Fibroblast of mammary gland (primary cell): ENCODE data around the gene TMEM272.

ENCODE experiments used
- DNase-seq: peaks from one replicate; pipeline ENCODE4 v3.0.0-alpha.2; 2010; ENCODE audit warnings: low read depth
- H3K4me3 ChIP-seq: 2 replicates; pipeline ENCODE4 v1.5.1; 2011; ENCODE audit warnings: low read depth, mild to moderate bottlenecking, low read length, moderate library complexity; ENCODE audit not compliant: control insufficient read depth
- CTCF ChIP-seq: conservative IDR thresholded peaks from 2 replicates; pipeline ENCODE4 v1.5.1; 2011; ENCODE audit warnings: low read depth, low read length, inconsistent platforms; ENCODE audit not compliant: control insufficient read depth, insufficient read depth

Gene TMEM272

GRCh38 chr13:51785712-51786424 is 59.1 kb downstream of the TMEM272 start:
- no peak overlapping the region for H3K4me3 ChIP-seq
- no peak for TF ChIP-seq CTCF
- peak; percentile 75 for DNase-seq

GRCh38 chr13:51784097-51784496 is 60.9 kb downstream of the TMEM272 start:
- no peak for TF ChIP-seq CTCF
- no peak overlapping the region for H3K4me3 ChIP-seq
- no peak for DNase-seq

DNA sequence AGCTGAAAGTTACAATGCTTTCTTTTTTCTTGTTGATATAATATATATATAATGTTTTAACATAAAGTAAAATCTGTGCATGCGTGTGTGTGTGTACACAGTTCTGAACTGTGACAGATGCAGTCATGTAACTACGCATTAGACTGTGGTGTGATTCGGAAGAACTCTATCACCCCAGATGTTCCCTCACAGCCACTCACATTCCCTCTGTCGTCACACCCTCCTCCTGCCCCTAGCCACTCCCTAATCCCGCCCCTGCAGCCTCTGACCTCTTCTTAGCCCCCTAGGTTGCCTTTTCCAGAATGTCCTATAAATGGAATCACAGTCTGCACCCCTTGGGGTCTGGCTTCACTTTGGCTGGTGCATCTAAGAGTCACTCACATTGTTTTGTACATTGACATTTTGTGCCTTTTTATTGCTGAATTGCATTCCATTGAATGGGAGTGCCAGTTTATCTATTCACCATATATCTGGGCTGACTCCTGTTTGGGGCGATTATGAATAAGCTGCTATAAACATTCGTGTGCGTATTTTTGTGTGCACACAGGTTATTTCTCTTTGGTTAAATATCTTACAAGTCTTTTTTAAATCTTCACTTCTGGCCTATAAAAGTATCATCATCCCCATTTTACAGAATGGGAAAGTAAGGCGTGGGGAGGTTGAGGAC is 61.4 kb downstream of the TMEM272 start:
- TF ChIP-seq CTCF, result no peak
- no peak for DNase-seq
- H3K4me3 ChIP-seq, result no peak overlapping the region

GRCh38 chr13:51782026-51782710 is 62.8 kb downstream of the TMEM272 start:
- DNase-seq, result no peak
- H3K4me3 ChIP-seq, result no peak overlapping the region
- no peak for TF ChIP-seq CTCF

GRCh38 chr13:51781246-51782022 is 63.5 kb downstream of the TMEM272 start:
- peak; percentile 32 for TF ChIP-seq CTCF
- no peak overlapping the region for H3K4me3 ChIP-seq
- DNase-seq, result no peak

- H3K4me3 ChIP-seq, result no peak overlapping the region
- no peak for DNase-seq
- no peak for TF ChIP-seq CTCF
Observed at GRCh38 chr13:51780099-51780498, 64.9 kb downstream of the TMEM272 start.
